ENCODE data around the gene UNC5A. TPM values are rescaled to one million over a fixed set of nuclear protein-coding genes. Genes with fewer than 3 reads are reported as not detected.

Gene UNC5A
- total and polyA plus RNA-seq, 7 donors: 0.03 to 0.25 (median 0.10) TPM; not detected in 4

DNA sequence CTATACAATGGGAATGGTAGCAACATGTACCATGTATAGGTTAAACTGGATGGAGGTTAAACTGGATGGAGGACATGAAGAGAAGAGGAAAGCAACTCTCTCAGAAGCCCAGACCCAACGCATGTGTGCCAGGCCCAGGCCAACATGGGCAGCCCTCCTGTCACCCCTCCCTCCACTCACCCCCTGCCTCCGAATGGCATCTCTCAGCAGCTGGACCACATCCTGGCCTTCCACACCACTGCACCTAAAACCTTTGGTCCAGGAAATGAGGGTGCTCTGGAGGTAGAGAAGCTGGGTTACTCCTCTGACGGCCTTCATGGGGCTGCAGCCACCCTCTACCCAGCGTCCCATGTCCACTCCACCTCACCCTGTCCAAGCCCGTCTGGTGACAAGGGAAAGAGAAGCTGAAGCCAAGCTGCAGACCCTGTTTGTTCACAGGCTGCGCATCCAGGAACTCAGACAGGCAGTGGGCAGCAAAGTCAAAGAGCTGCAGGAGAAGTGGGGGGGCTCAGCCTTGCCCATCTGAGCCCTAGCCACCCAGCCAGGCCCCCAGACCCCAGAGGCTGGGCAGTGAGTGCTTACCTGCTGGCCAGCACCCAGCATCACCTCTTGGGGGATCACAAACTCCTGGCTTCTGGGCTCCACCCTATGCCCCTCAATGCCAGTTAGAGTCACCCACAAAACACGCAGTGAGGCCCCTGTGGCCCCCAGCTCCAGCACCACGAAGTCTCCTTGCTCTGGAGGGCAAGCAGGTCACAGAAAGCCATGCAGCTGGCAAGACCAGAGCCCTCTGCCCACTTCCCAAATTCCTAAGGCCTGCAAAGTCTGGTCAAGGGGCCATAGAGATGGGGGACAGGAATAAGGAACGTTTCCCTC, 80.3 kb downstream of the UNC5A start:
- Histone ChIP-seq H3K4me1 (no peaks in the 10 kb centered on the region), H3K9me3 (no peaks in the 10 kb centered on the region), H3K36me3 (ENCODE audit: insufficient read depth in 1 of 2, low read depth in 1 of 2) (no peaks in the 10 kb centered on the region), H3K4me3 (no peak overlapping the region), H3K27me3 (ENCODE audit: insufficient read depth in 3 of 3, low read length in 2 of 3) (no peaks in the 10 kb centered on the region), H3K27ac (no peak overlapping the region)
- ATAC-seq (no peak), DNase-seq (no peak)
- intact Hi-C loops (cut with DNase I): no loop called here
- 81 to 86% (median 85%) methylated on average over 9 of the region's 9 CpGs for WGBS, 3 donors
- TF ChIP-seq, protein P1, sequence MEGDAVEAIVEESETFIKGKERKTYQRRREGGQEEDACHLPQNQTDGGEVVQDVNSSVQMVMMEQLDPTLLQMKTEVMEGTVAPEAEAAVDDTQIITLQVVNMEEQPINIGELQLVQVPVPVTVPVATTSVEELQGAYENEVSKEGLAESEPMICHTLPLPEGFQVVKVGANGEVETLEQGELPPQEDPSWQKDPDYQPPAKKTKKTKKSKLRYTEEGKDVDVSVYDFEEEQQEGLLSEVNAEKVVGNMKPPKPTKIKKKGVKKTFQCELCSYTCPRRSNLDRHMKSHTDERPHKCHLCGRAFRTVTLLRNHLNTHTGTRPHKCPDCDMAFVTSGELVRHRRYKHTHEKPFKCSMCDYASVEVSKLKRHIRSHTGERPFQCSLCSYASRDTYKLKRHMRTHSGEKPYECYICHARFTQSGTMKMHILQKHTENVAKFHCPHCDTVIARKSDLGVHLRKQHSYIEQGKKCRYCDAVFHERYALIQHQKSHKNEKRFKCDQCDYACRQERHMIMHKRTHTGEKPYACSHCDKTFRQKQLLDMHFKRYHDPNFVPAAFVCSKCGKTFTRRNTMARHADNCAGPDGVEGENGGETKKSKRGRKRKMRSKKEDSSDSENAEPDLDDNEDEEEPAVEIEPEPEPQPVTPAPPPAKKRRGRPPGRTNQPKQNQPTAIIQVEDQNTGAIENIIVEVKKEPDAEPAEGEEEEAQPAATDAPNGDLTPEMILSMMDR (IDR thresholded peaks at IDR 0.05): no peak

DNA sequence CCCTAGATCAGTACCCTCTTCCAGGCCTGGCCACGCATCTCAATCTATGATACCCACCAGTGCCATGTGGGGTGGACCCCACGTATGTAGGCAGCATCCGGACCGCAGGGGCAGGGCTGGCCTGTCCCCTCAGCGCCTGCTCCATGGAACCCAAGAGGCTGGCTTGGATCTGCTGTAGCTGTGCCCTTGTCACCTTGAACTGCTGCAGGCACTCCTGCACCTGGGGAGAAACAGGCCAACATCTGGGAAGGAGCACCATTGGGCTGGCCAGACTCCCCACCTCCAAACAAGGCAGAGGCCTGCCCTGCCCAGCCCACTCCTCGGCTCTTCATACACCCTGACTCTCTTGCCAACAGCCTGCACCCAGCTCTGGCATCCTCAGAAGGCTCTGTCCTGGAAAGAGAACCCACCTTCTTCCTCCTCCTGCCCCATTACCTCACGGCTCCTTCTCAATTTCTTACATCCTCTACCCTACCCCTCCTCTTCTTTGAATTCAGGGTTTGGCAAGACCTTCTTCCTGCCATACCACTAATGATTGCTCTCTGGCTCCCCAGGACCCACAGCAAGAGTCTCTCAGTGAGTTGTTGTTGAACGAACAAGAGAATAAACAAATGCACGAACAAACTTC, 81.1 kb downstream of the UNC5A start:
- 76 to 88% (median 86%) methylated on average over 9 of the region's 9 CpGs for WGBS, 3 donors
- DNase-seq (no peak), ATAC-seq (no peak)
- H3K27ac ChIP-seq: no peak overlapping the region
- H3K4me1 ChIP-seq: no peaks in the 10 kb centered on the region
- intact Hi-C loops (cut with DNase I): no loop called here
- TF ChIP-seq, protein P1 (IDR thresholded peaks at IDR 0.05): no peak
- H3K36me3 ChIP-seq (ENCODE audit: insufficient read depth in 1 of 2, low read depth in 1 of 2): no peaks in the 10 kb centered on the region
- no peaks in the 10 kb centered on the region for H3K9me3 ChIP-seq
- H3K4me3 ChIP-seq: no peak overlapping the region
- no peaks in the 10 kb centered on the region for H3K27me3 ChIP-seq (ENCODE audit: insufficient read depth in 3 of 3, low read length in 2 of 3)

DNA sequence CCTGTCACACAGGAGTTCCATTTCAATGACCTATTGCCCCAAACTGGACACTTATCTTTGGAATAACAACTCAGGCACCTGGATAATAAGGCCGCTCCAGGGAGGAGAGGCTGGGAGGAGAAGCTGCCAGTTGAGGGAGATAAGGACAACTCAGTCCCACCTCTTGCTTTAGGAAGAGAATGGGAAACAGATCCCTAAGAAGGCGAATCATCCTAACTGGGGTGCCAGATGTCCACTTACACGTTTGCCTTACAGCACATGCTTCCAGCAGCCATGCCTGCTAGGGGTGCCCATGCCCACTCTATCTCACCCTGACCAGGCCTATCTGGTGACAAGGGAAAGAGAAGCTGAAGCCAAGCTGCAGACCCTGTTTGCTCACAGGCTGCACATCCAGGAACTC, 82.3 kb downstream of the UNC5A start:
- TF ChIP-seq, protein P1 (IDR thresholded peaks at IDR 0.05): no peak
- ATAC-seq: no peak
- intact Hi-C loops (cut with DNase I): no loop called here
- Histone ChIP-seq H3K4me3 (no peak overlapping the region), H3K9me3 (no peaks in the 10 kb centered on the region), H3K27me3 (ENCODE audit: insufficient read depth in 3 of 3, low read length in 2 of 3) (no peaks in the 10 kb centered on the region), H3K36me3 (ENCODE audit: insufficient read depth in 1 of 2, low read depth in 1 of 2) (no peaks in the 10 kb centered on the region), H3K27ac (no peak overlapping the region), H3K4me1 (no peaks in the 10 kb centered on the region)
- no peak for DNase-seq
- 71 to 79% (median 77%) methylated on average over 3 of the region's 3 CpGs for WGBS, 3 donors

DNA sequence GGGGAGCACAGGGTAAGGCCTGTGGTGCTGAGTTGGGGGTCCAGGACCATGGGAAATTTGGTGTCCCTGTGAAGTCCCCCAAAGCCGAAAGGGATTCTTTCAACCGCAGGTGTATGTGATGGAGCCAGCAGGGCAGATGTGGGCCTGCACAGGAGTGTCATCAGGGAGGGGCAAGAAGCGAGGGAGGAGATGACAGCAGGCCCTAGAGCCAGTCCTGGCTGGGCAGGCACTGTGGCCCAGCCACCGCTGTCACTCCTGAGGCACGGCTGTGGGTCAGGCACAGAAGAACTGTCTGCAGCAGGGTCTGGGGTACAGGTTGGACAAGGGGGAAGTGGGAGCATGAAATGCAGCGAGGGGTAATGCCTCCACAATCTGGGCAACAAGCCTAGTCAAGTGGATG, 83.9 kb downstream of the UNC5A start:
- Histone ChIP-seq H3K36me3 (ENCODE audit: insufficient read depth in 1 of 2, low read depth in 1 of 2) (no peaks in the 10 kb centered on the region), H3K9me3 (no peaks in the 10 kb centered on the region), H3K27me3 (ENCODE audit: insufficient read depth in 3 of 3, low read length in 2 of 3) (no peaks in the 10 kb centered on the region), H3K4me3 (no peak overlapping the region), H3K4me1 (no peaks in the 10 kb centered on the region), H3K27ac (no peak overlapping the region)
- DNase-seq (no peak), ATAC-seq (no peak)
- TF ChIP-seq, protein P1 (IDR thresholded peaks at IDR 0.05): no peak
- WGBS, 3 donors: 86 to 89% (median 88%) methylated on average over 6 of the region's 6 CpGs
- intact Hi-C loops (cut with DNase I): no loop called here
